NCI-H774 (cell line): ENCODE measurements around the gene HOXC13.

Source experiments
- DNase-seq: peaks from one replicate; lab custom pipeline; 2025; lab: John Stamatoyannopoulos, UW

Gene HOXC13

GRCh38 chr12:53955036-53955775, 16.6 kb downstream of the HOXC13 start:
- no peak for DNase-seq

- DNase-seq, result no peak
Measured at GRCh38 chr12:53955776-53956250, 17.2 kb downstream of the HOXC13 start.

GRCh38 chr12:53956251-53956887, 17.7 kb downstream of the HOXC13 start:
- DNase-seq, result no peak

GRCh38 chr12:53956914-53957536, 18.4 kb downstream of the HOXC13 start:
- DNase-seq, result no peak

GRCh38 chr12:53958128-53958527, 19.5 kb downstream of the HOXC13 start:
- DNase-seq, result no peak

- no peak for DNase-seq
Measured at GRCh38 chr12:53959314-53959713, 20.7 kb downstream of the HOXC13 start.

GRCh38 chr12:53960187-53961024, 21.8 kb downstream of the HOXC13 start:
- DNase-seq, result no peak

GRCh38 chr12:53961025-53961761, 22.6 kb downstream of the HOXC13 start:
- no peak for DNase-seq

- no peak for DNase-seq
Measured at GRCh38 chr12:53963005-53963404, 24.4 kb downstream of the HOXC13 start.

GRCh38 chr12:53963434-53964314, 25.0 kb downstream of the HOXC13 start:
- DNase-seq, result no peak

GRCh38 chr12:53964315-53964713, 25.7 kb downstream of the HOXC13 start:
- no peak for DNase-seq

GRCh38 chr12:53965281-53966084, 26.9 kb downstream of the HOXC13 start:
- DNase-seq, result no peak

GRCh38 chr12:53966085-53966384, 27.4 kb downstream of the HOXC13 start:
- DNase-seq, result no peak

- DNase-seq, result no peak
Measured at GRCh38 chr12:53966385-53967133, 27.9 kb downstream of the HOXC13 start.

GRCh38 chr12:53967421-53967925, 28.8 kb downstream of the HOXC13 start:
- no peak for DNase-seq

- DNase-seq, result no peak
Measured at GRCh38 chr12:53968214-53969127, 29.8 kb downstream of the HOXC13 start.

- no peak for DNase-seq
Measured at GRCh38 chr12:53969588-53970259, 31.1 kb downstream of the HOXC13 start.
